GM10248 (cell line): ENCODE measurements around the gene TP53I3.

ENCODE experiments used
- CTCF ChIA-PET: fragments of 300-600 bp; sonication (Branson Sonifier 250); formaldehyde crosslinking; extraction: SDS; loops from one replicate; lab custom pipeline; 2021; ENCODE audit warnings: antibody characterized with exemption; lab: Yijun Ruan, JAX
- POLR2A ChIA-PET: fragments of 350-650 bp; sonication (Branson Sonifier 250); formaldehyde crosslinking; extraction: SDS; loops from one replicate; lab custom pipeline; 2020; ENCODE audit warnings: antibody characterized with exemption; lab: Yijun Ruan, JAX
- DNase-seq: peaks from one replicate; pipeline ENCODE4 v3.0.0; 2012; ENCODE audit errors: extremely low spot score
- CTCF ChIP-seq: IDR thresholded peaks from 2 replicates; pipeline ENCODE4 v1.5.1; 2012; ENCODE audit warnings: mild to moderate bottlenecking, low read depth; ENCODE audit errors: extremely low read depth, missing control alignments, control extremely low read depth

TP53I3 gene

GRCh38 chr2:24122366-24123194, 37.9 kb upstream of the TP53I3 start:
- TF ChIP-seq CTCF: no peak
- DNase-seq: no peak
- ChIA-PET POLR2A (interaction anchor here (1.0 to 1.8 kb wide), 2 partner anchors 38 to 195 kb away, joined by 4 to 9 read pairs; partner anchors contain the start of genes ATAD2B and TP53I3), CTCF (interaction anchor here (0.8 to 2.6 kb wide), 11 partner anchors 9 to 298 kb away, joined by 3 to 14 read pairs (median 4); partner anchors contain the start of genes ATAD2B and TP53I3)

GRCh38 chr2:24121469-24121868, 36.8 kb upstream of the TP53I3 start:
- POLR2A ChIA-PET: interaction anchor here (1.8 kb wide), 1 partner anchor 194 kb away, joined by 9 read pairs; the partner anchor contains the start of gene ATAD2B
- TF ChIP-seq CTCF: no peak
- no peak for DNase-seq
- CTCF ChIA-PET: interaction anchor here (0.9 to 2.6 kb wide), 6 partner anchors 11 to 195 kb away, joined by 3 to 14 read pairs (median 5); partner anchors contain the start of genes ATAD2B and TP53I3

- no peak for DNase-seq
- POLR2A ChIA-PET: interaction anchor here (1.8 kb wide), 1 partner anchor 194 kb away, joined by 9 read pairs; the partner anchor contains the start of gene ATAD2B
- TF ChIP-seq CTCF: no peak
- CTCF ChIA-PET: interaction anchor here (1.7 to 2.6 kb wide), 3 partner anchors 10 to 37 kb away, joined by 4 to 14 read pairs (median 13); partner anchors contain the start of gene TP53I3
Observed at GRCh38 chr2:24121066-24121465, 36.4 kb upstream of the TP53I3 start.

GRCh38 chr2:24117902-24118301, 33.3 kb upstream of the TP53I3 start:
- no peak for TF ChIP-seq CTCF
- ChIA-PET CTCF (interaction anchor here (1.1 to 2.3 kb wide), 3 partner anchors 13 to 34 kb away, joined by 3 to 12 read pairs (median 4); partner anchors contain the start of gene TP53I3), POLR2A (no interaction called here)
- DNase-seq: no peak

DNA sequence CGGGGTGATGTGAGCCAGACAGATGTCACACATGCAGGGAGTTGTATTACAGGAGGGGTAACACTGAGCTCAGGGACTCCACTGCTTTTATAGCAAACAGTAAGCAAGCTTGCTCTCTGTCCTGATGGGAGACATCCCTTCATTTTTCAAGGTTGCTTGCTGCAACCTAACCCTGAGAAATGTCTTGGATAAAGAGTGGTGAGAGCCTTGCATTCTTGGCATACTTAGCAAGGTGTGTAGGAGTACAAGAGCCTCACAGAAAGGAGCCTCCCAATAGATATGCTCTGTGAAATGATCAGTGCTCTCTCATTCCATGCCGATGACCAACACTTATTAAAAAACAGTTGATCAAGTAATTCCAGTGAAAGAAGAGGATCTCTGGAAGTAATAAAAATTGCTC, 30.4 kb upstream of the TP53I3 start:
- TF ChIP-seq CTCF: no peak
- CTCF ChIA-PET: interaction anchor here (1.2 to 1.5 kb wide), 2 partner anchors 30 to 31 kb away, joined by 3 to 4 read pairs; no protein-coding TSS in a partner anchor
- POLR2A ChIA-PET: no interaction called here
- no peak for DNase-seq

- ChIA-PET CTCF (interaction anchor here (0.6 to 3.2 kb wide), 6 partner anchors 10 to 298 kb away, joined by 3 to 13 read pairs (median 8); partner anchors contain the start of gene TP53I3), POLR2A (no interaction called here)
- TF ChIP-seq CTCF: no peak
- no peak for DNase-seq
Observed at GRCh38 chr2:24111407-24111901, 26.8 kb upstream of the TP53I3 start.
